K562 (cell line): Measurements from ENCODE around the gene AAMDC.
"Not testable (repeated sequence)": the region's sequence is repeated elsewhere in the genome, so short reads cannot be mapped to it uniquely, and the experiment has no call there.

Experiments
- CTCF ChIP-seq, 3 experiments: IDR thresholded peaks in 2 of 3; conservative IDR thresholded peaks in 1 of 3; 2 replicates each; pipeline ENCODE4 v1.5.1; 2011 to 2012; ENCODE audit warnings: low read length in 3 of 3, mild to moderate bottlenecking in 3 of 3, control low read depth in 2 of 3, improper control_type of control experiment in 1 of 3, inconsistent platforms in 1 of 3, low read depth in 1 of 3, mixed read lengths in 1 of 3, moderate library complexity in 1 of 3; ENCODE audit not compliant: insufficient read depth in 2 of 3
- EP300 ChIP-seq: IDR thresholded peaks from 2 replicates; pipeline ENCODE4 v1.6.1; 2012; ENCODE audit warnings: low read length, improper control_type of control experiment
- FOXJ2 ChIP-seq: fragments of 200-800 bp; sonication (Bioruptor generic); IDR thresholded peaks from 2 replicates; pipeline ENCODE4 v1.6.1; 2016; ENCODE audit warnings: missing genetic modification characterization, missing compliant biosample characterization
- KDM4B ChIP-seq, 2 experiments: fragments of 450-650 bp in 1 of 2; sonication (generic) in 1 of 2; IDR thresholded peaks; 2 replicates each; pipeline ENCODE4 v1.6.1; 2016 to 2017; ENCODE audit warnings: borderline replicate concordance in 2 of 2, antibody characterized with exemption in 1 of 2, low read depth in 1 of 2, mild to moderate bottlenecking in 1 of 2
- POLR3G ChIP-seq: IDR thresholded peaks from 2 replicates; pipeline ENCODE4 v1.6.1; 2011; ENCODE audit not compliant: insufficient read length, insufficient replicate concordance; ENCODE audit errors: extremely low read depth
- TF ChIP-seq, protein P1 (sequence below), 2 experiments: fragments of 450-650 bp in 1 of 2; sonication (generic) in 1 of 2; formaldehyde crosslinking in 1 of 2; IDR thresholded peaks; 2 replicates each; pipeline versions ENCODE4 v1.7.1 to v1.9.0; 2016 to 2022; ENCODE audit warnings: inconsistent platforms in 1 of 2, mild to moderate bottlenecking in 1 of 2, missing genetic modification reagents in 1 of 2

DNA sequence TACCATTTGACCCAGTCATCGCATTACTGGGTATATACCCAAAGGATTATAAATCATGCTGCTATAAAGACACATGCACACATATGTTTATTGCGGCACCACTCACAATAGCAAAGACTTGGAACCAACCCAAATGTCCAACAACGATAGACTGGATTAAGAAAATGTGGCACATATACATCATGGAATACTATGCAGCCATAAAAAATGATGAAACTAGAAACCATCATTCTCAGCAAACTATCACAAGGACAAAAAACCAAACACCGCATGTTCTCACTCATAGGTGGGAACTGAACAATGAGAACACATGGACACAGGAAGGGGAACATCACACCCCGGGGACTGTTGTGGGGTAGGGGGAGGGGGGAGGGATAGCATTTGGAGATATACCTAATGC, 68.1 kb downstream of the AAMDC start:
- TF ChIP-seq CTCF (IDR thresholded peaks at IDR 0.05 in 2 of 3, conservative IDR thresholded peaks at IDR 0.05 in 1 of 3; ENCODE audit: insufficient read depth in 2 of 3, low read depth in 1 of 3, low read length in 3 of 3); EP300; POLR3G; KDM4B (IDR thresholded peaks at IDR 0.05; ENCODE audit: borderline replicate concordance in 2 of 2, low read depth in 1 of 2); FOXJ2 (tag): not testable (repeated sequence)
- TF ChIP-seq, protein P1, sequence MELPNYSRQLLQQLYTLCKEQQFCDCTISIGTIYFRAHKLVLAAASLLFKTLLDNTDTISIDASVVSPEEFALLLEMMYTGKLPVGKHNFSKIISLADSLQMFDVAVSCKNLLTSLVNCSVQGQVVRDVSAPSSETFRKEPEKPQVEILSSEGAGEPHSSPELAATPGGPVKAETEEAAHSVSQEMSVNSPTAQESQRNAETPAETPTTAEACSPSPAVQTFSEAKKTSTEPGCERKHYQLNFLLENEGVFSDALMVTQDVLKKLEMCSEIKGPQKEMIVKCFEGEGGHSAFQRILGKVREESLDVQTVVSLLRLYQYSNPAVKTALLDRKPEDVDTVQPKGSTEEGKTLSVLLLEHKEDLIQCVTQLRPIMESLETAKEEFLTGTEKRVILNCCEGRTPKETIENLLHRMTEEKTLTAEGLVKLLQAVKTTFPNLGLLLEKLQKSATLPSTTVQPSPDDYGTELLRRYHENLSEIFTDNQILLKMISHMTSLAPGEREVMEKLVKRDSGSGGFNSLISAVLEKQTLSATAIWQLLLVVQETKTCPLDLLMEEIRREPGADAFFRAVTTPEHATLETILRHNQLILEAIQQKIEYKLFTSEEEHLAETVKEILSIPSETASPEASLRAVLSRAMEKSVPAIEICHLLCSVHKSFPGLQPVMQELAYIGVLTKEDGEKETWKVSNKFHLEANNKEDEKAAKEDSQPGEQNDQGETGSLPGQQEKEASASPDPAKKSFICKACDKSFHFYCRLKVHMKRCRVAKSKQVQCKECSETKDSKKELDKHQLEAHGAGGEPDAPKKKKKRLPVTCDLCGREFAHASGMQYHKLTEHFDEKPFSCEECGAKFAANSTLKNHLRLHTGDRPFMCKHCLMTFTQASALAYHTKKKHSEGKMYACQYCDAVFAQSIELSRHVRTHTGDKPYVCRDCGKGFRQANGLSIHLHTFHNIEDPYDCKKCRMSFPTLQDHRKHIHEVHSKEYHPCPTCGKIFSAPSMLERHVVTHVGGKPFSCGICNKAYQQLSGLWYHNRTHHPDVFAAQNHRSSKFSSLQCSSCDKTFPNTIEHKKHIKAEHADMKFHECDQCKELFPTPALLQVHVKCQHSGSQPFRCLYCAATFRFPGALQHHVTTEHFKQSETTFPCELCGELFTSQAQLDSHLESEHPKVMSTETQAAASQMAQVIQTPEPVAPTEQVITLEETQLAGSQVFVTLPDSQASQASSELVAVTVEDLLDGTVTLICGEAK (IDR thresholded peaks at IDR 0.05): not testable (repeated sequence)
- TF ChIP-seq, protein P1 (CRISPR knock-in tag; IDR thresholded peaks at IDR 0.05): not testable (repeated sequence)
